ENCODE results near the gene ZKSCAN5. TPM values are rescaled to one million over a fixed set of nuclear protein-coding genes. Genes with fewer than 3 reads are reported as not detected.
"Not testable (repeated sequence)": the region's sequence is repeated elsewhere in the genome, so short reads cannot be mapped to it uniquely, and the experiment has no call there.

Gene ZKSCAN5
- total and polyA plus RNA-seq, 2 donors (not counting 1 experiment from before 2014, with no cell fraction given): 3.1 to 10.9 TPM

DNA sequence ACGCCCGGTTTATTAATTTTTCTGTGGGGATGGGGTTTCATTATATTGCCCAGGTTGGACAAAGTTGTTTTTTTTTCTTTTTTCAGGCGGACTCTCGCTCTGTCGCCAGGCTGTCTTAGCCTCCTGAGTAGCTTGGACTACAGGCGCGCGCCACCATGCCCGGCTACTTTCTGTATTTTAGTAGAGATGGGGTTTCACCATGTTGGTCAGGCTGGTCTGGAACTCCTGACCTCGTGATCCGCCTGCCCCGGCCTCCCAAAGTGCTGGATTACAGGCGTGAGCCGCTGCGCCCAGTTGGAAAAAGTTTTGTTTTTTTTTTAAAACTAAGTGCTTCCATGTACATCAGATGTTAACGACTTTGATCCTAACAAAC, 3.8 kb upstream of the ZKSCAN5 start:
- WGBS (ENCODE audit: insufficient coverage): 67% methylated on average over 10 of the region's 16 CpGs
- H3K79me2 ChIP-seq (ENCODE audit: control insufficient read depth, insufficient read depth, low read length): peaks cover 61% of the 10 kb centered on the region

DNA sequence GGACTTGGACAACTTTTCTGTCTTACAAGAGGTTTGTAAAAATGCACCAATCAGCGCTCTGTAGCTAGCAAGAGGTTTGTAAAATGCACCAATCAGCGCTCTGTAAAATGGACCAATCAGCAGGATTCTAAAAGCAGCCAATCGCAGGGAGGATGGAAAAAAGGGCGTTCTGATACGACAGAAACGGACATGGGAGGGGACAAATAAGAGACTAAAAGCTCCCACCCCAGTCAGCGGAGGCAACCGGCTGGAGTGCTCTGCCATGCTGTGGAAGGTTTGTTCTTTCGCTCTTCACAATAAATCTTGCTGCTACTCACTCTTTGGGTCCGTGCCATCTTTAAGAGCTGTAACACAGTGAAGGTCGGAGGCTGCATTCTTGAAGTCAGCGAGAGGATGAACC, 3.2 kb upstream of the ZKSCAN5 start:
- ATAC-seq (ENCODE audit: low read depth); DNase-seq; H3K4me3 ChIP-seq (ENCODE audit: control extremely low read depth in 1 of 5, extremely low read depth in 1 of 5, insufficient read depth in 1 of 5, low read depth in 2 of 5, low read length in 4 of 5); H2AFZ ChIP-seq (ENCODE audit: insufficient read depth, low read depth, low read length, poor library complexity, severe bottlenecking); H3K27me3 Mint-ChIP-seq; H3K4me2 ChIP-seq (replicated peaks; ENCODE audit: low read depth, low read length, poor library complexity, severe bottlenecking); H3K9me3 ChIP-seq (ENCODE audit: control extremely low read depth in 1 of 3, control insufficient read depth in 2 of 3, insufficient read depth in 1 of 3, low read length in 2 of 3); H3K27me3 ChIP-seq (replicated peaks in 1 of 4; ENCODE audit: control extremely low read depth in 1 of 4, control insufficient read depth in 3 of 4, insufficient read depth in 4 of 4, low read length in 3 of 4); H3K9me3 Mint-ChIP-seq (ENCODE audit: insufficient read depth); CTCF ChIA-PET; H3K27ac ChIP-seq (ENCODE audit: low read length in 2 of 2); H3K9ac ChIP-seq (ENCODE audit: low read length): not testable (repeated sequence)
- Mint-ChIP-seq H3K4me3 (peak overlapping the region; percentile 92), H3K27ac (peak overlapping the region; percentile 59), H3K4me1 (peaks cover 44% of the 10 kb centered on the region)
- 100% methylated on average over 9 of the region's 12 CpGs for WGBS (ENCODE audit: insufficient coverage)
- H3K79me2 ChIP-seq (ENCODE audit: control insufficient read depth, insufficient read depth, low read length): peaks cover 61% of the 10 kb centered on the region
- intact Hi-C loops (cut with micrococcal nuclease): loop anchor here (10.0 kb wide), 1 partner anchor 584 kb away; the partner anchor contains the start of genes COPS6 and ZNF3
- peaks cover 31% of the 10 kb centered on the region for H4K20me1 ChIP-seq (ENCODE audit: control insufficient read depth, insufficient read depth, low read length, poor library complexity, severe bottlenecking)
- H3K4me1 ChIP-seq (ENCODE audit: control insufficient read depth in 2 of 2, insufficient read depth in 2 of 2, low read length in 2 of 2): peaks cover 31 to 37% of the 10 kb centered on the region in 2 donors
- POLR2A ChIA-PET: interaction anchor here (1.9 kb wide), 1 partner anchor 57 kb away, joined by 9 read pairs; the partner anchor contains the start of gene ZNF655
- peaks cover 0 to 11% of the 10 kb centered on the region in 2 experiments for H3K36me3 ChIP-seq (replicated peaks in 1 of 2; ENCODE audit: control extremely low read depth in 1 of 2, control insufficient read depth in 1 of 2, extremely low read depth in 1 of 2, insufficient read depth in 2 of 2, low read length in 1 of 2)

More for the DNA sequence above, 3.8 kb upstream of the ZKSCAN5 start:
- H3K27ac Mint-ChIP-seq: peak overlapping the region; percentile 98
- H3K4me1 Mint-ChIP-seq: peaks cover 40% of the 10 kb centered on the region
- H3K27ac ChIP-seq (ENCODE audit: low read length in 2 of 2): peak overlapping the region; percentile 97 to 99
- H3K27me3 ChIP-seq (replicated peaks in 1 of 4; ENCODE audit: control extremely low read depth in 1 of 4, control insufficient read depth in 3 of 4, insufficient read depth in 4 of 4, low read length in 3 of 4): no peaks in the 10 kb centered on the region
- peaks cover 35% of the 10 kb centered on the region for H4K20me1 ChIP-seq (ENCODE audit: control insufficient read depth, insufficient read depth, low read length, poor library complexity, severe bottlenecking)
- H2AFZ ChIP-seq (ENCODE audit: insufficient read depth, low read depth, low read length, poor library complexity, severe bottlenecking): peak overlapping the region; percentile 87
- H3K9me3 ChIP-seq (ENCODE audit: control extremely low read depth in 1 of 3, control insufficient read depth in 2 of 3, insufficient read depth in 1 of 3, low read length in 2 of 3): no peaks in the 10 kb centered on the region
- intact Hi-C loops (cut with micrococcal nuclease): loop anchor here (1.0 to 10.0 kb wide), 6 partner anchors 28 to 584 kb away; partner anchors contain the start of genes BUD31, COPS6, FAM200A and PDAP1
- no peaks in the 10 kb centered on the region for H3K9me3 Mint-ChIP-seq (ENCODE audit: insufficient read depth)
- peak overlapping the region; percentile 92 for H3K4me3 Mint-ChIP-seq
- H3K4me1 ChIP-seq (ENCODE audit: control insufficient read depth in 2 of 2, insufficient read depth in 2 of 2, low read length in 2 of 2): peaks cover 25 to 31% of the 10 kb centered on the region in 2 donors
- H3K4me3 ChIP-seq (ENCODE audit: control extremely low read depth in 1 of 5, extremely low read depth in 1 of 5, insufficient read depth in 1 of 5, low read depth in 2 of 5, low read length in 4 of 5): peak overlapping the region; percentile 83 to 100 (median 91)
- DNase-seq (no peak), ATAC-seq (ENCODE audit: low read depth) (no peak)
- peaks cover 0 to 17% of the 10 kb centered on the region in 2 experiments for H3K36me3 ChIP-seq (replicated peaks in 1 of 2; ENCODE audit: control extremely low read depth in 1 of 2, control insufficient read depth in 1 of 2, extremely low read depth in 1 of 2, insufficient read depth in 2 of 2, low read length in 1 of 2)
- H3K4me2 ChIP-seq (replicated peaks; ENCODE audit: low read depth, low read length, poor library complexity, severe bottlenecking): peak overlapping the region; percentile 86
- ChIA-PET CTCF (interaction anchor here (1.1 kb wide), 1 partner anchor 34 kb away, joined by 3 read pairs; no protein-coding TSS in a partner anchor), POLR2A (interaction anchor here (0.7 to 1.9 kb wide), 5 partner anchors 27 to 125 kb away, joined by 3 to 9 read pairs (median 4); partner anchors contain the start of genes BUD31, FAM200A, PDAP1 and ZNF655)
- H3K9ac ChIP-seq (ENCODE audit: low read length): peak overlapping the region; percentile 96
- no peak for TF ChIP-seq EZH2 (IDR thresholded peaks at IDR 0.05; ENCODE audit: borderline replicate concordance, insufficient read depth, low read depth, low read length, poor library complexity, severe bottlenecking)
- TF ChIP-seq, protein P1, sequence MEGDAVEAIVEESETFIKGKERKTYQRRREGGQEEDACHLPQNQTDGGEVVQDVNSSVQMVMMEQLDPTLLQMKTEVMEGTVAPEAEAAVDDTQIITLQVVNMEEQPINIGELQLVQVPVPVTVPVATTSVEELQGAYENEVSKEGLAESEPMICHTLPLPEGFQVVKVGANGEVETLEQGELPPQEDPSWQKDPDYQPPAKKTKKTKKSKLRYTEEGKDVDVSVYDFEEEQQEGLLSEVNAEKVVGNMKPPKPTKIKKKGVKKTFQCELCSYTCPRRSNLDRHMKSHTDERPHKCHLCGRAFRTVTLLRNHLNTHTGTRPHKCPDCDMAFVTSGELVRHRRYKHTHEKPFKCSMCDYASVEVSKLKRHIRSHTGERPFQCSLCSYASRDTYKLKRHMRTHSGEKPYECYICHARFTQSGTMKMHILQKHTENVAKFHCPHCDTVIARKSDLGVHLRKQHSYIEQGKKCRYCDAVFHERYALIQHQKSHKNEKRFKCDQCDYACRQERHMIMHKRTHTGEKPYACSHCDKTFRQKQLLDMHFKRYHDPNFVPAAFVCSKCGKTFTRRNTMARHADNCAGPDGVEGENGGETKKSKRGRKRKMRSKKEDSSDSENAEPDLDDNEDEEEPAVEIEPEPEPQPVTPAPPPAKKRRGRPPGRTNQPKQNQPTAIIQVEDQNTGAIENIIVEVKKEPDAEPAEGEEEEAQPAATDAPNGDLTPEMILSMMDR (IDR thresholded peaks at IDR 0.05): no peak
- H3K27me3 Mint-ChIP-seq: no peaks in the 10 kb centered on the region

Data from B cell (primary cell).